ENCODE results near the gene DNAJB6.
A peak's percentile ranks its signal among the peaks of the same experiment; 100 is the strongest.

Gene DNAJB6

DNA sequence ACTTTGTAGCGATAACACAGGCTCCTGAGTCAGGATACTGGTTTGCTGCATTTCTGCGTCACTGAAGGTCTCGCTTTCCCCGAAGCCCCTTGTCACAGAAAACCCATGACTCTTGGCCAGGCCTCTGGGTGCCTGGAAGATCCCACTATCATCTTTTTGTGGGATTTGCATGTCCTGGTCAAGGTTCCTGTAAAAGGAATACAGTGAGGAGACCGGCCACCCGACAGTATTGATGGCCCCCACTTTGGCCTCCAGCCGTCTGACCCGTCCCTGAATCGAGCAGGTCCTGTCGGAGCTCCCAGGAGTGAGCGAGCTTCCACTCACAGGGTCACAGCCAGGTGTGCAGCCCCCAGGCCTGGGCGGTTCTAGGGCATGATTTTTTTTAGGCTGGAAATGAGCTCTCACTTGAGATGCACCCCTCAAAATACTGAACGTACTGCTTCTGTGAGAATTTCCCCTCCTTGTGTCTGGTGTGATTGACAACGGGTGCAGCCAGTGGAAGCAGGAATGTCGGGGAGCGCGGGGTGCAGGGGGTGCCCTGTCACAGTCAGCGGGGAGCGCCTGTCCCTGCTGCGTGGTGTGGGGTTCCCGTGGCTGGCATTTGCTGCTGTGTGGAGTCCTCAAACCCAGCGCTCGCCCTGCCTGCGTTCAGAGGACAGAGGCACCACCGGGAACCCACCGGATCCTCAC lies 75.8 kb downstream of the DNAJB6 start:
- H3K27me3 ChIP-seq (ENCODE audit: control insufficient read depth in 3 of 3, insufficient read depth in 3 of 3, low read depth in 1 of 3, low read length in 3 of 3) = no peaks in the 10 kb centered on the region
- no peak overlapping the region for H2BK15ac ChIP-seq (ENCODE audit: low read length)
- H4K91ac ChIP-seq (ENCODE audit: low read depth, low read length, poor library complexity) = no peak overlapping the region
- no peak for DNase-seq (ENCODE audit: low spot score)
- H3K9ac ChIP-seq (ENCODE audit: low read depth, low read length, poor library complexity) = peak overlapping the region; percentile 54
- peaks cover 28 to 67% of the 10 kb centered on the region in 2 donors for H3K36me3 ChIP-seq (replicated peaks in 1 of 2; ENCODE audit: control insufficient read depth in 2 of 2, insufficient read depth in 2 of 2, low read length in 2 of 2)
- H3K4me1 ChIP-seq (ENCODE audit: control insufficient read depth in 2 of 2, insufficient read depth in 1 of 2, low read depth in 1 of 2, low read length in 2 of 2) = peaks cover 4 to 13% of the 10 kb centered on the region in 2 donors
- H3K18ac ChIP-seq (ENCODE audit: low read length) = peak overlapping the region; percentile 64
- H3K79me1 ChIP-seq (ENCODE audit: low read depth, low read length) = peaks cover 12% of the 10 kb centered on the region
- H2AFZ ChIP-seq (ENCODE audit: low read length) = no peak overlapping the region
- peak overlapping the region; percentile 56 for H3K14ac ChIP-seq (ENCODE audit: low read length)
- peak overlapping the region; percentile 53 for H3K27ac ChIP-seq (replicated peaks; ENCODE audit: low read length)
- no peak overlapping the region for H2BK12ac ChIP-seq (ENCODE audit: low read length)
- H3K4me2 ChIP-seq (ENCODE audit: insufficient read depth, low read length, poor library complexity, severe bottlenecking) = peak overlapping the region; percentile 13
- no CpG with 5 or more reads among the region's 26 CpGs for WGBS, 2 donors (ENCODE audit: extremely low coverage in 2 of 2, insufficient read length in 2 of 2, insufficient replicate concordance in 1 of 2)
- H3K4ac ChIP-seq (ENCODE audit: low read length) = peak overlapping the region; percentile 32
- no peak overlapping the region for H2BK5ac ChIP-seq (ENCODE audit: low read length)
- H4K8ac ChIP-seq (ENCODE audit: low read depth, low read length) = peak overlapping the region; percentile 43
- no peak overlapping the region for H2BK120ac ChIP-seq (ENCODE audit: low read depth, low read length)
- H2AK5ac ChIP-seq (ENCODE audit: low read depth, low read length) = peak overlapping the region; percentile 3
- no peak overlapping the region for H3K23ac ChIP-seq (ENCODE audit: low read depth, low read length, poor library complexity)
- H3K4me3 ChIP-seq (ENCODE audit: low read length in 2 of 2) = no peak overlapping the region
- peaks cover 0 to 26% of the 10 kb centered on the region in 2 donors for H3K9me3 ChIP-seq (replicated peaks in 1 of 2; ENCODE audit: control insufficient read depth in 2 of 2, insufficient read depth in 1 of 2, low read depth in 1 of 2, low read length in 2 of 2)

DNA sequence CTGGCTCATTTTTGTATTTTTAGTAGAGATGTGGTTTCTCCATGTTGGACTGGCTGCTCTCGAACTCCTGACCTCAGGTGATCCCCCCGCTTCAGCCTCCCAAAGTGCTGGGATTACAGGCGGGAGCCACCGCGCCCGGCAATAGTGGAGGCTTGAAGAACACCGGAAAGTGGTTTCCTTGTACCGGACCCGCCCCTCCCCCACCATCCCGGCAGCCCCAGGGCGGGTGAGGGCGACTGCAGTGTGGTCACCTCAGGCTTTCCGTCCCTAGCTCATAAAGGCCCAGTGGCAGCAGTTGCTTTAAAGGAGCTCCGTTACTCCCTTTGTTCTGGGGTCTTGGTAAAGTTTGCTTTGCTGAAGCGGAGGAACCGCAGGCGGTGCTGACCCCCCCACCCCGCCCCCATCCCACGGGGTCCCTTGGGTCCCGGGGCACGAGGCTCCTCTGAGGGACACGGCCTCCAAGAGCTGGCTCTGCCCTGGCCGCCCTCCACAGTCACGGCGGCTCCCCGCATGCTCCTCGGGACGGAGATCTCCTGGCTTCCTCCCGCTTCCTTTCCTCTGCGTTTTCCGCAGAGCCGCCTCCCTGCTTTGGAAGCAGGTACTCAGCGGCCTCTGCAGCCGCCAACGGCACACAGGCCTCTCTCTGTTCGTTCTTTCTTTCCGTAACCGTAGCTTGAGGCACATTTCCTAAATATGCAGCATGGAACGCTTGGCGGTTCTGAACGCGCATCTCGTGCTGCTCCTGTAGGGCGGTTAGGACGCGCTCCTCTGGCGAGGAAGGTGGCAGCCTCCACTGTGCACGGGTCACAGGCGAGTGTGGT lies 77.3 kb downstream of the DNAJB6 start:
- no CpG with 5 or more reads among the region's 49 CpGs for WGBS, 2 donors (ENCODE audit: extremely low coverage in 2 of 2, insufficient read length in 2 of 2, insufficient replicate concordance in 1 of 2)
- Histone ChIP-seq H3K79me1 (ENCODE audit: low read depth, low read length) (peaks cover 15% of the 10 kb centered on the region), H3K4ac (ENCODE audit: low read length) (no peak overlapping the region)

DNA sequence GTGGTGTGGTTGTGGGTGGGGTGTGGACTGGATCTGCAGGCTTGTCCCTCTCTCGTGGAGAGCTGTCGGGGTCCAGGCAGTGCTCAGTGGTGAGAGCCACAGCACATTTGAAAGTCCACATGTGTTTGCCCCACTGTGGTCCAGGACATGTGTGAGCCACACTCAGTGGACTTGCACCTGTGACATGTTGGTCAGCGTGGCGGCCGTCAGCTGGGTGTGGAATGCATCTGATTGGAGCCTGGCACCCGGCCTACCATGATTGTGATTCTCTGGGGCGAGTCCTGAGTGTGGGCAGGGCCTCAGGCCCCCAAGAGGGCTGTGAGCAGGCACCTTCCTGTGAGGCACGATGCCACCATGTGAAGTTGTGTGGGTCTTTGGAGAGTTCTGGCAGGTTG lies 77.9 kb downstream of the DNAJB6 start:
- no peak overlapping the region for H3K9ac ChIP-seq (ENCODE audit: low read depth, low read length, poor library complexity)

More for the DNA sequence above, 77.3 kb downstream of the DNAJB6 start:
- Histone ChIP-seq H3K4me3 (ENCODE audit: low read length in 2 of 2) (no peak overlapping the region), H3K27me3 (ENCODE audit: control insufficient read depth in 3 of 3, insufficient read depth in 3 of 3, low read depth in 1 of 3, low read length in 3 of 3) (no peaks in the 10 kb centered on the region), H3K4me2 (ENCODE audit: insufficient read depth, low read length, poor library complexity, severe bottlenecking) (no peak overlapping the region), H4K91ac (ENCODE audit: low read depth, low read length, poor library complexity) (no peak overlapping the region), H2BK12ac (ENCODE audit: low read length) (no peak overlapping the region), H2BK15ac (ENCODE audit: low read length) (peak overlapping the region; percentile 85), H3K4me1 (ENCODE audit: control insufficient read depth in 2 of 2, insufficient read depth in 1 of 2, low read depth in 1 of 2, low read length in 2 of 2) (peaks cover 4 to 13% of the 10 kb centered on the region in 2 donors), H4K8ac (ENCODE audit: low read depth, low read length) (peak overlapping the region; percentile 43), H3K23ac (ENCODE audit: low read depth, low read length, poor library complexity) (peak overlapping the region; percentile 89), H3K18ac (ENCODE audit: low read length) (peak overlapping the region; percentile 77), H3K36me3 (replicated peaks in 1 of 2; ENCODE audit: control insufficient read depth in 2 of 2, insufficient read depth in 2 of 2, low read length in 2 of 2) (peaks cover 28 to 65% of the 10 kb centered on the region in 2 donors), H3K9ac (ENCODE audit: low read depth, low read length, poor library complexity) (no peak overlapping the region), H3K27ac (replicated peaks; ENCODE audit: low read length) (no peak overlapping the region), H2AK5ac (ENCODE audit: low read depth, low read length) (peak overlapping the region; percentile 74), H2BK120ac (ENCODE audit: low read depth, low read length) (no peak overlapping the region), H2AFZ (ENCODE audit: low read length) (no peak overlapping the region), H3K14ac (ENCODE audit: low read length) (no peak overlapping the region), H2BK5ac (ENCODE audit: low read length) (no peak overlapping the region), H3K9me3 (replicated peaks in 1 of 2; ENCODE audit: control insufficient read depth in 2 of 2, insufficient read depth in 1 of 2, low read depth in 1 of 2, low read length in 2 of 2) (peaks cover 0 to 26% of the 10 kb centered on the region in 2 donors)
- DNase-seq (ENCODE audit: low spot score) = no peak

DNA sequence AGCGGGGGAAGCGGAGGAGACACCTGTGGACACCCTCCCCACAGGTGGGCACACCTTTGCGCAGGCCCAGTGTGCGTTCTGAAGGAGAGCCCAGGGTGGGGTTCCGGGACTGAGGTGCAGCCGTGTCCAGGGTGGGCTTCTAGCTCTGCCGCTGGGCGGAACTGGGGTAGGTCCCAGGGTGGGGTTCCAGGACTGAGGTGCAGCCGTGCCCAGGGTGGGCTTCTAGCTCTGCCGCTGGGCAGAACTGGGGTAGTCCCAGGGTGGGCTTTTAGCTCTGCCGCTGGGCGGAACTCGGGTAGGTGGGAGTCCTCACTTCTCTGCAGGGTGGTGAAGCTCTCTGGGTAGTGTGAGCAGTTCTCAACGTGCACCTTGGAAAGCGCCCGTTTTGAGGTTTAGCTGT lies 78.7 kb downstream of the DNAJB6 start:
- no peak overlapping the region for H2BK15ac ChIP-seq (ENCODE audit: low read length)
- WGBS, 2 donors (ENCODE audit: extremely low coverage in 2 of 2, insufficient read length in 2 of 2, insufficient replicate concordance in 1 of 2) = no CpG with 5 or more reads among the region's 16 CpGs
- peaks cover 22 to 59% of the 10 kb centered on the region in 2 donors for H3K36me3 ChIP-seq (replicated peaks in 1 of 2; ENCODE audit: control insufficient read depth in 2 of 2, insufficient read depth in 2 of 2, low read length in 2 of 2)

More for the DNA sequence above, 77.9 kb downstream of the DNAJB6 start:
- Histone ChIP-seq H3K79me1 (ENCODE audit: low read depth, low read length) (peaks cover 15% of the 10 kb centered on the region), H3K4me3 (ENCODE audit: low read length in 2 of 2) (no peak overlapping the region), H2BK12ac (ENCODE audit: low read length) (no peak overlapping the region), H3K27me3 (ENCODE audit: control insufficient read depth in 3 of 3, insufficient read depth in 3 of 3, low read depth in 1 of 3, low read length in 3 of 3) (no peaks in the 10 kb centered on the region), H3K4me1 (ENCODE audit: control insufficient read depth in 2 of 2, insufficient read depth in 1 of 2, low read depth in 1 of 2, low read length in 2 of 2) (peaks cover 4 to 13% of the 10 kb centered on the region in 2 donors), H3K23ac (ENCODE audit: low read depth, low read length, poor library complexity) (peak overlapping the region; percentile 89), H3K27ac (replicated peaks; ENCODE audit: low read length) (no peak overlapping the region), H3K14ac (ENCODE audit: low read length) (no peak overlapping the region), H3K9me3 (replicated peaks in 1 of 2; ENCODE audit: control insufficient read depth in 2 of 2, insufficient read depth in 1 of 2, low read depth in 1 of 2, low read length in 2 of 2) (peaks cover 0 to 26% of the 10 kb centered on the region in 2 donors), H4K91ac (ENCODE audit: low read depth, low read length, poor library complexity) (no peak overlapping the region), H3K4me2 (ENCODE audit: insufficient read depth, low read length, poor library complexity, severe bottlenecking) (no peak overlapping the region), H2BK120ac (ENCODE audit: low read depth, low read length) (no peak overlapping the region), H2AFZ (ENCODE audit: low read length) (no peak overlapping the region), H3K36me3 (replicated peaks in 1 of 2; ENCODE audit: control insufficient read depth in 2 of 2, insufficient read depth in 2 of 2, low read length in 2 of 2) (peaks cover 27 to 61% of the 10 kb centered on the region in 2 donors), H4K8ac (ENCODE audit: low read depth, low read length) (no peak overlapping the region), H3K18ac (ENCODE audit: low read length) (peak overlapping the region; percentile 77), H3K4ac (ENCODE audit: low read length) (no peak overlapping the region), H2BK15ac (ENCODE audit: low read length) (no peak overlapping the region), H2BK5ac (ENCODE audit: low read length) (no peak overlapping the region), H2AK5ac (ENCODE audit: low read depth, low read length) (no peak overlapping the region)
- no CpG with 5 or more reads among the region's 8 CpGs for WGBS, 2 donors (ENCODE audit: extremely low coverage in 2 of 2, insufficient read length in 2 of 2, insufficient replicate concordance in 1 of 2)
- no peak for DNase-seq (ENCODE audit: low spot score)

More for the DNA sequence above, 78.7 kb downstream of the DNAJB6 start:
- no peak overlapping the region for H3K27ac ChIP-seq (replicated peaks; ENCODE audit: low read length)
- H2AFZ ChIP-seq (ENCODE audit: low read length) = no peak overlapping the region
- peaks cover 9% of the 10 kb centered on the region for H3K79me1 ChIP-seq (ENCODE audit: low read depth, low read length)
- H3K14ac ChIP-seq (ENCODE audit: low read length) = no peak overlapping the region
- no peak overlapping the region for H3K4me3 ChIP-seq (ENCODE audit: low read length in 2 of 2)
- H3K9ac ChIP-seq (ENCODE audit: low read depth, low read length, poor library complexity) = no peak overlapping the region
- no peak overlapping the region for H4K8ac ChIP-seq (ENCODE audit: low read depth, low read length)
- no peak overlapping the region for H3K4ac ChIP-seq (ENCODE audit: low read length)
- H3K18ac ChIP-seq (ENCODE audit: low read length) = no peak overlapping the region
- peaks cover 4 to 13% of the 10 kb centered on the region in 2 donors for H3K4me1 ChIP-seq (ENCODE audit: control insufficient read depth in 2 of 2, insufficient read depth in 1 of 2, low read depth in 1 of 2, low read length in 2 of 2)
- no peak overlapping the region for H2AK5ac ChIP-seq (ENCODE audit: low read depth, low read length)
- H3K23ac ChIP-seq (ENCODE audit: low read depth, low read length, poor library complexity) = no peak overlapping the region
- no peak overlapping the region for H3K4me2 ChIP-seq (ENCODE audit: insufficient read depth, low read length, poor library complexity, severe bottlenecking)
- no peak overlapping the region for H2BK12ac ChIP-seq (ENCODE audit: low read length)
- no peaks in the 10 kb centered on the region for H3K27me3 ChIP-seq (ENCODE audit: control insufficient read depth in 3 of 3, insufficient read depth in 3 of 3, low read depth in 1 of 3, low read length in 3 of 3)
- H4K91ac ChIP-seq (ENCODE audit: low read depth, low read length, poor library complexity) = no peak overlapping the region
- DNase-seq (ENCODE audit: low spot score) = no peak
- H2BK120ac ChIP-seq (ENCODE audit: low read depth, low read length) = no peak overlapping the region
- peaks cover 0 to 26% of the 10 kb centered on the region in 2 donors for H3K9me3 ChIP-seq (replicated peaks in 1 of 2; ENCODE audit: control insufficient read depth in 2 of 2, insufficient read depth in 1 of 2, low read depth in 1 of 2, low read length in 2 of 2)
- no peak overlapping the region for H2BK5ac ChIP-seq (ENCODE audit: low read length)

Measured in neuronal stem cell (in vitro differentiated cells).